Activated B cell treated with CpG ODN at 0.5 μM for 24 hours (primary cell): ENCODE results near the gene MOCS2. TPM values are rescaled to one million over a fixed set of nuclear protein-coding genes. Genes with fewer than 3 reads are reported as not detected.

Experiments
- ATAC-seq: fragments of 200-7000 bp; cut with Tn5 transposase; one replicate; pipeline ENCODE4 v1.10.0; 2021; ENCODE audit warnings: low read depth, mild to moderate bottlenecking, moderate library complexity
- CTCF ChIA-PET: fragments of 350-600 bp; sonication (Branson Sonifier 250); formaldehyde crosslinking; loops from one replicate; lab custom pipeline; 2021; ENCODE audit warnings: antibody characterized with exemption; lab: Charles Lee
- POLR2A ChIA-PET: fragments of 350-600 bp; sonication (Branson Sonifier 250); formaldehyde crosslinking; loops from one replicate; lab custom pipeline; 2021; ENCODE audit warnings: antibody characterized with exemption; lab: Charles Lee
- DNase-seq: peaks from one replicate; pipeline ENCODE4 v3.0.0; 2022
- H3K27ac Mint-ChIP-seq: one replicate; pipeline ENCODE4 v1.8.0; 2020; ENCODE audit warnings: mixed read lengths
- H3K27me3 Mint-ChIP-seq: one replicate; pipeline ENCODE4 v1.8.0; 2021; ENCODE audit warnings: mixed read lengths
- H3K36me3 Mint-ChIP-seq: one replicate; pipeline ENCODE4 v1.8.0; 2021; ENCODE audit warnings: low read depth, mixed read lengths
- H3K4me1 Mint-ChIP-seq: one replicate; pipeline ENCODE4 v1.8.0; 2021; ENCODE audit warnings: mixed read lengths
- H3K4me3 Mint-ChIP-seq: one replicate; pipeline ENCODE4 v1.8.0; 2020; ENCODE audit warnings: mild to moderate bottlenecking, mixed read lengths
- H3K9me3 Mint-ChIP-seq: one replicate; pipeline ENCODE4 v1.8.0; 2020; ENCODE audit warnings: mixed read lengths
- intact Hi-C: fragments of 100-400 bp; cut with micrococcal nuclease; formaldehyde crosslinking; loops from one replicate; pipeline ENCODE4 v1.15.1; 2024
- total RNA-seq: library from RNA; stranded (reverse); gene quantifications from 2 replicates; pipeline ENCODE4 v1.2.3, GENCODE V29; 2022
- TF ChIP-seq, protein P1 (sequence below): fragments of 200-600 bp; IDR thresholded peaks from one replicate; pipeline ENCODE4 v1.8.0; 2022; ENCODE audit warnings: antibody characterized with exemption, mild to moderate bottlenecking

MOCS2 gene
- total RNA-seq, 1 donor from 2014 or later, result 16.8 TPM

DNA sequence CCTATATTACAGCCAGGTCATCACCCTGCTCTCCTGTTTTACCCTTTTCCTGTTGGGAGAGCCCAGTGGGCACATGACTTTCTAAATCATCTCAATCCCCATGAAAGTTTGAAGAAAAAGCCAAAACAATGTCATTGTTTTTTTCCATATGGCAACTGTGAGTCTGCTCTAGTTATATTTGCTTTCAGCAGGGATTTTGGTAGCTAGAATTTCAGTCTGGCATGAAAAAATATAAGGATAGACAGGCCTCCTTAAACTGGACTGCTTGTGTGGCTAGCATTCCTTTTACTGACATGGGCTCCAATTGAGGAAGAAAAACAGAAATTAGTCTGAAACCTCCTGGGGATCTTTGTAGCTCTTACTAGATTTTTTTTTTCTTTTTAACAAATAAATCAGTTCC lies 25.6 kb downstream of the MOCS2 start:
- H3K4me1 Mint-ChIP-seq, result no peaks in the 10 kb centered on the region
- no peak overlapping the region for H3K27ac Mint-ChIP-seq
- TF ChIP-seq, protein P1, sequence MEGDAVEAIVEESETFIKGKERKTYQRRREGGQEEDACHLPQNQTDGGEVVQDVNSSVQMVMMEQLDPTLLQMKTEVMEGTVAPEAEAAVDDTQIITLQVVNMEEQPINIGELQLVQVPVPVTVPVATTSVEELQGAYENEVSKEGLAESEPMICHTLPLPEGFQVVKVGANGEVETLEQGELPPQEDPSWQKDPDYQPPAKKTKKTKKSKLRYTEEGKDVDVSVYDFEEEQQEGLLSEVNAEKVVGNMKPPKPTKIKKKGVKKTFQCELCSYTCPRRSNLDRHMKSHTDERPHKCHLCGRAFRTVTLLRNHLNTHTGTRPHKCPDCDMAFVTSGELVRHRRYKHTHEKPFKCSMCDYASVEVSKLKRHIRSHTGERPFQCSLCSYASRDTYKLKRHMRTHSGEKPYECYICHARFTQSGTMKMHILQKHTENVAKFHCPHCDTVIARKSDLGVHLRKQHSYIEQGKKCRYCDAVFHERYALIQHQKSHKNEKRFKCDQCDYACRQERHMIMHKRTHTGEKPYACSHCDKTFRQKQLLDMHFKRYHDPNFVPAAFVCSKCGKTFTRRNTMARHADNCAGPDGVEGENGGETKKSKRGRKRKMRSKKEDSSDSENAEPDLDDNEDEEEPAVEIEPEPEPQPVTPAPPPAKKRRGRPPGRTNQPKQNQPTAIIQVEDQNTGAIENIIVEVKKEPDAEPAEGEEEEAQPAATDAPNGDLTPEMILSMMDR, result no peak
- no peaks in the 10 kb centered on the region for H3K36me3 Mint-ChIP-seq
- intact Hi-C loops, result no loop called here
- POLR2A ChIA-PET, result no interaction called here
- DNase-seq, result no peak
- no peaks in the 10 kb centered on the region for H3K9me3 Mint-ChIP-seq
- peaks cover 18% of the 10 kb centered on the region for H3K27me3 Mint-ChIP-seq
- CTCF ChIA-PET, result no interaction called here
- ATAC-seq, result no peak
- no peak overlapping the region for H3K4me3 Mint-ChIP-seq

DNA sequence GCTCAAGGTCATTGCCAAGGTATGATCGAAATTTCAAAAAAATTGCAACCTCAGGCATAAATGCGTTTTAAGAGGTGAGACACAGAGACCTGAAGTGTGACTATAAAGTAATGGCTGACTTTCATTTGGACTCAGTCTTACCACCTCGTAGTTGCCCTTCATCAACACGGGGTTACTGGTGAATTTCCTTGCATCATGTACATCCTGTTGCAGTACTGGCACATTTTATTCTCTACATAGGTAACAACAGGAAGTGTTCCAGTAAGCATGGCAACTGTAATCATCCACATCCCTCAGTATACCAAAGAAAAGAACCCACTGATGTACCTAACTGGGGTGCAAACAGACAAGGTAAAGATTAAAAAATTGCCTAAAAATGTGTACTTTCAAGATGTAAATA lies 29.3 kb downstream of the MOCS2 start:
- Mint-ChIP-seq H3K27ac (no peak overlapping the region), H3K36me3 (no peaks in the 10 kb centered on the region), H3K4me1 (no peaks in the 10 kb centered on the region), H3K27me3 (peaks cover 32% of the 10 kb centered on the region), H3K4me3 (no peak overlapping the region), H3K9me3 (no peaks in the 10 kb centered on the region)
- TF ChIP-seq, protein P1, result no peak
- CTCF ChIA-PET, result no interaction called here
- intact Hi-C loops, result no loop called here
- ATAC-seq (no peak), DNase-seq (no peak)
- POLR2A ChIA-PET, result no interaction called here

DNA sequence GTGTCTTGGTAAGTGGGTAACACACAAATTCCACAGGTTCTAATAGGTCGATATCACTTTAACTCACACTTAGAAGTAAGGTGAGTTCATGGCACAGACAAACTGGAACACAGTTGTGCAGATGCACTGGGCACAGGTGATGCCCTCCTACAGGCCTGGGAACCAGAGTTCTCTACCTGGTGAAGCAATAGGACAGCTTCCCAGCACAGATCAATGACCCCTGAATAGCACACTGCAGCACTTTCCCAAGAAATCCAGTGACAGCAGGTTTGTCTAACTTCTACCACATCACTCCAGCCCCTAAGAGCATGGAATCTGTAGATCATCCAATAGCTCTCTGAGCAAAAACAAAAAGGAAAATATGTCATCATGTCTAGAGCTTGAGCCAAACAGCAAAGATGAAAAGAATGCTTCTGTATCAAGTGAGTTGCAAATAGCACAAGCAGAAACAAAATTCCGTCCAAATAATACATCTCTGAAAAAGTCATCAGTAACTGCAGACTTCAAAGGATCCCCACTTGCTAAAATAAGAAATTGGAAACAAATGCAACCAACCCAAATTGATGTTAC lies 33.5 kb downstream of the MOCS2 start:
- TF ChIP-seq, protein P1, result no peak
- Mint-ChIP-seq H3K27me3 (peaks cover 20% of the 10 kb centered on the region), H3K4me1 (no peaks in the 10 kb centered on the region), H3K4me3 (no peak overlapping the region), H3K9me3 (no peaks in the 10 kb centered on the region), H3K36me3 (no peaks in the 10 kb centered on the region), H3K27ac (no peak overlapping the region)
- ATAC-seq (no peak), DNase-seq (no peak)
- POLR2A ChIA-PET, result no interaction called here
- CTCF ChIA-PET, result no interaction called here
- intact Hi-C loops, result no loop called here

DNA sequence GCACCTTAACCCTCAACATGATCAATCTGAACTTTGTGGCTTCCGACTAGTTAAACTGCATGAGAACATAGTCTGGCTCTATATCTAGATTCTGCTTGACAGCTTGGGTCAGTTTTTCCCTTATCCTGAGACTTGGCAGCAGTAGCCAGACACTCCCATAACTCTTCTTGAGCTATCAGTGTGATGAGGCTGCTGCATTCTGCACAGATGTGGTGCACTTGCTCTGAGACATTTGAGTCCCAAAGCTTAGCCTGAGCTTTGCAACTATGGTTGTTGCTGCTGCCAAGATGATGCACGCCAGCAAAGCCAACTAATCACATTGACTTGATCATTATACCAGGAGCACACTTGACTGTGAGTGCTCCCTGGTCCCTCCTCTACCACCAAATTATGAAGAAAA lies 36.2 kb downstream of the MOCS2 start:
- CTCF ChIA-PET, result no interaction called here
- Mint-ChIP-seq H3K9me3 (no peaks in the 10 kb centered on the region), H3K4me3 (no peak overlapping the region), H3K4me1 (no peaks in the 10 kb centered on the region), H3K36me3 (no peaks in the 10 kb centered on the region), H3K27me3 (peaks cover 16% of the 10 kb centered on the region), H3K27ac (no peak overlapping the region)
- POLR2A ChIA-PET, result no interaction called here
- intact Hi-C loops, result no loop called here
- DNase-seq (no peak), ATAC-seq (no peak)
- TF ChIP-seq, protein P1, result no peak

DNA sequence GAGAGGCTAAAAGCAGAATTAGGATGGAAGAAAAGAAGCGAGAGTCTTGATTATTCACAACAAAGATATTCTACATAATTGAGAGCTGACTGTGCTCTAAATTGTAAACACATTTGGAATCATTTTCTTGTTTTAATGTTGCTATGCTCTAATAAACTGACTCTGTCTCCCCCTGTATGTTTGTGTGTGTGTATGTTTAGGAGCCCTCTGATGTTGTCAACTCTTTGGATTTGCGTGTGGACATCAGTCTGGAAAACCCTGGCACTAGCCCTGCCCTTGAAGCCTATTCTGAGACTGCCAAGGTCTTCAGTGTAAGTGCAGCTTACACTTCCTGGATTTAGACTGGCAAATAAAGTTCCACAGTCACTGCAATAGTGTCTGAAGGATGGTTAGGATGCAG lies 37.8 kb downstream of the MOCS2 start:
- Mint-ChIP-seq H3K27me3 (peaks cover 8% of the 10 kb centered on the region), H3K4me1 (no peaks in the 10 kb centered on the region), H3K4me3 (no peak overlapping the region), H3K36me3 (no peaks in the 10 kb centered on the region), H3K9me3 (no peaks in the 10 kb centered on the region), H3K27ac (no peak overlapping the region)
- ChIA-PET CTCF (no interaction called here), POLR2A (no interaction called here)
- DNase-seq, result no peak
- TF ChIP-seq, protein P1, result no peak
- intact Hi-C loops, result no loop called here
- no peak for ATAC-seq
